Astrocyte (in vitro differentiated cells and primary cell): ENCODE results near the gene MAF.

Experiments used
- EZH2 ChIP-seq: IDR thresholded peaks from 2 replicates; pipeline ENCODE4 v1.6.1; 2012; ENCODE audit warnings: mild to moderate bottlenecking, low read length, inconsistent platforms; ENCODE audit not compliant: insufficient read depth
- TF ChIP-seq, protein P1 (sequence below): IDR thresholded peaks from 2 replicates; pipeline ENCODE4 v1.5.1; 2011; ENCODE audit warnings: low read depth, mild to moderate bottlenecking, inconsistent platforms, low read length, moderate library complexity; ENCODE audit not compliant: insufficient read depth

DNA sequence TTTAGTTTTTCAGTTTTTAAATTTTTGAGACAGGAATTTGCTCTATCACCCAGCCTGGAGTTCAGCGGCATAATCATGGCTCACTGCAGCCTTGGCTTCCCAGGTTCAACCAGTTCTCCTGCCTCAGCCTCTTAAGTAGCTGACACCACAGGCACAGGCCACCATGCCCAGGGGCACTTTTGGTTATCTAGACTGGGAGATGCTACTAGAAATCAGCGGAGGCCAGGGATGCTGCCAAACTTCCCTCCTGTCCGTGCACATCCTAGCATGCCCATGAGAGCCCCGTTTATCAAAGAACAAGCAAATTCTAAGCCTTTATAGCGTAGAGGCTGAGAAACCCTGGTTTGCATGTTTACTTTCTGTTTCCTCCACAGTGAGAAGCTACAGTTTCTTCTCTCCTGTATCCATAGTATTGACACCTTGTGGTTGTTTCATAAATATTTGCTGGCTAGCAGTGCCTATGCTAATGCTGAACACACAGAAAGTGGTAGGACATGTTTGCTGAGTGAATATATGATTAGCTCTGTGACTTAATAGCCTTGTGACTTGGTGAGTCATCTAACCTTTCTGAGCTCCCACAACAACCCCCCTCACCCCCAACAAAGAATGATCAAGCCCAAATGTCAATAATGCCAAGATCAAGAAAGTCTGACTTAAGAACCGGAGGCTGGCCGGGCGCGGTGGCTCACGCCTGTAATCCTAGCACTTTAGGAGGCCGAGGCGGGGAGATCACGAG, 39.2 kb upstream of the MAF start:
- TF ChIP-seq, protein P1, sequence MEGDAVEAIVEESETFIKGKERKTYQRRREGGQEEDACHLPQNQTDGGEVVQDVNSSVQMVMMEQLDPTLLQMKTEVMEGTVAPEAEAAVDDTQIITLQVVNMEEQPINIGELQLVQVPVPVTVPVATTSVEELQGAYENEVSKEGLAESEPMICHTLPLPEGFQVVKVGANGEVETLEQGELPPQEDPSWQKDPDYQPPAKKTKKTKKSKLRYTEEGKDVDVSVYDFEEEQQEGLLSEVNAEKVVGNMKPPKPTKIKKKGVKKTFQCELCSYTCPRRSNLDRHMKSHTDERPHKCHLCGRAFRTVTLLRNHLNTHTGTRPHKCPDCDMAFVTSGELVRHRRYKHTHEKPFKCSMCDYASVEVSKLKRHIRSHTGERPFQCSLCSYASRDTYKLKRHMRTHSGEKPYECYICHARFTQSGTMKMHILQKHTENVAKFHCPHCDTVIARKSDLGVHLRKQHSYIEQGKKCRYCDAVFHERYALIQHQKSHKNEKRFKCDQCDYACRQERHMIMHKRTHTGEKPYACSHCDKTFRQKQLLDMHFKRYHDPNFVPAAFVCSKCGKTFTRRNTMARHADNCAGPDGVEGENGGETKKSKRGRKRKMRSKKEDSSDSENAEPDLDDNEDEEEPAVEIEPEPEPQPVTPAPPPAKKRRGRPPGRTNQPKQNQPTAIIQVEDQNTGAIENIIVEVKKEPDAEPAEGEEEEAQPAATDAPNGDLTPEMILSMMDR = no peak
- TF ChIP-seq EZH2 = no peak
